Measurements from ENCODE around the gene ARHGAP27.
A peak's percentile ranks its signal among the peaks of the same experiment; 100 is the strongest.

ARHGAP27 gene

GRCh38 chr17:45430738-45431530 lies 1.7 kb downstream of the ARHGAP27 start:
- no peak for DNase-seq

GRCh38 chr17:45430006-45430737 lies 2.5 kb downstream of the ARHGAP27 start:
- DNase-seq, result no peak

- DNase-seq, result no peak
These were observed 3.2 kb downstream of the ARHGAP27 start for GRCh38 chr17:45429339-45430005.

GRCh38 chr17:45428931-45429338 lies 3.7 kb downstream of the ARHGAP27 start:
- DNase-seq, result no peak

GRCh38 chr17:45428050-45428617 lies 4.5 kb downstream of the ARHGAP27 start:
- peak; percentile 65 for DNase-seq

GRCh38 chr17:45427181-45427835 lies 5.4 kb downstream of the ARHGAP27 start:
- no peak for DNase-seq

GRCh38 chr17:45426561-45426960 lies 6.1 kb downstream of the ARHGAP27 start:
- DNase-seq, result no peak

- DNase-seq, result no peak
These were observed 6.7 kb downstream of the ARHGAP27 start for GRCh38 chr17:45425984-45426413.

- DNase-seq, result peak; percentile 76
These were observed 7.3 kb downstream of the ARHGAP27 start for GRCh38 chr17:45425125-45425983.

- no peak for DNase-seq
These were observed 7.9 kb downstream of the ARHGAP27 start for GRCh38 chr17:45424769-45425124.

GRCh38 chr17:45423975-45424335 lies 8.7 kb downstream of the ARHGAP27 start:
- DNase-seq, result no peak

- DNase-seq, result no peak
These were observed 9.2 kb downstream of the ARHGAP27 start for GRCh38 chr17:45423304-45423974.

GRCh38 chr17:45414990-45415881 lies 17.4 kb downstream of the ARHGAP27 start:
- DNase-seq, result no peak

- DNase-seq, result no peak
These were observed 19.2 kb downstream of the ARHGAP27 start for GRCh38 chr17:45413498-45413923.

- DNase-seq, result no peak
These were observed 21.1 kb downstream of the ARHGAP27 start for GRCh38 chr17:45411348-45412105.

- DNase-seq, result no peak
These were observed 22.3 kb downstream of the ARHGAP27 start for GRCh38 chr17:45410144-45411091.

GRCh38 chr17:45409659-45410076 lies 23.0 kb downstream of the ARHGAP27 start:
- no peak for DNase-seq

All from fibroblast of skin of scalp (primary cell).